ENCODE results near the gene NGEF.

NGEF gene

DNA sequence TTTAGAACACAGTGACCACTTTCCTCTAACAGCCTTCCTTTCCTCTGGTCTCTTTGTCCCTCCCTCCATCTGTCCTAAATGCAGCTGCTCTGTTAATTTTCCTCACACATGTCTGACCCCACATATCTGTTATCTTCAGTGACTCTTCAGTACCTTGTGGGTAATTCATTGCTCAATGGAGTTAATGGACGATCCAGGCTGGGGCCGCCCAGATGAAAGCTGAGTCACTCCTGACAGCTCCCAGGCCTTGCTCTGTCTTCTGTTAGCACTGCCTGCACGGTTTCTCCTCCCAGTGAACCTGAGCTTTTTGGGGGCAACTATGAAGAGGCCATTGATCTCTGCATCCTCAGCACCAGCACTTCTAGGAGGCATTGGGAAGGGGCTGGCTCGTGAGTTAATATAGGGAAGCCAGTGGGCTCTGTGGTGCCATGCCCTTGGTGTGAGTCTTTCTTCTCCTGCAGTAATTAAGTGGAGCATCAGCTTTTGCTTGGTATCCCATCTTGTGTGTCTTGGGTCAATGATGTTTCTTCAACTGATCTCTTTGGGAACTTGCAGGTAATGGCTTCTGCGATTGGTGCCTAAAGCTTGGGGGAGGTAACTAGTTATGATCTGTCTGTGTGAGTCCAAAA, 75.7 kb downstream of the NGEF start:
- TF ChIP-seq EZH2phosphoT487 (conservative IDR thresholded peaks at IDR 0.05; ENCODE audit: low read length) = no peak
- no peak for TF ChIP-seq CTCF (IDR thresholded peaks at IDR 0.05; ENCODE audit: insufficient read depth, low read length, poor library complexity, severe bottlenecking)
- no peaks in the 10 kb centered on the region for H3F3A ChIP-seq (ENCODE audit: insufficient read depth)
- no peaks in the 10 kb centered on the region for H3K36me3 ChIP-seq (ENCODE audit: low read length)
- no peak overlapping the region for H3K9ac ChIP-seq (ENCODE audit: low read length)
- no peaks in the 10 kb centered on the region for H3K79me2 ChIP-seq (ENCODE audit: insufficient read depth, low read length)
- no peak overlapping the region for H2AFZ ChIP-seq (ENCODE audit: low read depth, low read length, severe bottlenecking)
- no peaks in the 10 kb centered on the region for H3K9me2 ChIP-seq (replicated peaks; ENCODE audit: insufficient read depth, low read length)
- H4K20me1 ChIP-seq (ENCODE audit: low read depth, low read length) = no peaks in the 10 kb centered on the region
- no peaks in the 10 kb centered on the region; the same call in 1 of the 2 replicates for H3K27me3 ChIP-seq (ENCODE audit: low read length)
- no peak overlapping the region for H3K4me3 ChIP-seq (ENCODE audit: insufficient read depth, low read length, poor library complexity, severe bottlenecking)
- H3K4me2 ChIP-seq (ENCODE audit: low read depth, low read length, poor library complexity, severe bottlenecking) = no peak overlapping the region
- H3K9me3 ChIP-seq (ENCODE audit: insufficient read depth, low read length) = no peaks in the 10 kb centered on the region
- H3K27ac ChIP-seq (ENCODE audit: low read depth, low read length) = no peak overlapping the region

DNA sequence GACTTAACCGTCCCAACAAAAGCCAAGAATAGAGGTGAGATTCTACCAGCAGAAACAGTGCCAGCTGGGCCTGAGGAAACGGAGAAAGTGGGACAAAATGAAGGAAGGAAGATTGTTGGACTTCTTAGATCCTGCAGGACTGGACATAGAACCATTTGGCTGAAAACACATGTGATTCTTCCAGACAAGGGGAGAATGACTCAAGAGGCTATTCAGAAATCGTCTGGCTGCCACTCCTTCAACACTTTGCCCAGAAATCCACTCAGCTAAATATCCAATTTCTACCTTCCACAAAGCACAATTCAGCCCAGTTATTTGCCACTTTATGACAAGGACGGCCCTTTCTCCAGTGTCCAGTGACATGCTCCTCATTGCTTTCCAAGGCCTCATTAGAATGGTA, 81.4 kb downstream of the NGEF start:
- Histone ChIP-seq H3K9me3 (ENCODE audit: insufficient read depth, low read length) (no peaks in the 10 kb centered on the region), H3K4me2 (ENCODE audit: low read depth, low read length, poor library complexity, severe bottlenecking) (no peak overlapping the region), H4K20me1 (ENCODE audit: low read depth, low read length) (no peaks in the 10 kb centered on the region), H3K79me2 (ENCODE audit: insufficient read depth, low read length) (no peaks in the 10 kb centered on the region), H3K36me3 (ENCODE audit: low read length) (no peaks in the 10 kb centered on the region), H3K4me3 (ENCODE audit: insufficient read depth, low read length, poor library complexity, severe bottlenecking) (no peak overlapping the region), H2AFZ (ENCODE audit: low read depth, low read length, severe bottlenecking) (no peak overlapping the region), H3K27me3 (ENCODE audit: low read length) (no peaks in the 10 kb centered on the region), H3F3A (ENCODE audit: insufficient read depth) (no peaks in the 10 kb centered on the region), H3K9ac (ENCODE audit: low read length) (no peak overlapping the region), H3K27ac (ENCODE audit: low read depth, low read length) (no peak overlapping the region), H3K9me2 (replicated peaks; ENCODE audit: insufficient read depth, low read length) (no peaks in the 10 kb centered on the region)
- TF ChIP-seq CTCF (IDR thresholded peaks at IDR 0.05; ENCODE audit: insufficient read depth, low read length, poor library complexity, severe bottlenecking) = no peak
- no peak for TF ChIP-seq EZH2phosphoT487 (conservative IDR thresholded peaks at IDR 0.05; ENCODE audit: low read length)

- no peak for TF ChIP-seq EZH2phosphoT487 (conservative IDR thresholded peaks at IDR 0.05; ENCODE audit: low read length)
- no peak for TF ChIP-seq CTCF (IDR thresholded peaks at IDR 0.05; ENCODE audit: insufficient read depth, low read length, poor library complexity, severe bottlenecking)
- Histone ChIP-seq H3K4me2 (ENCODE audit: low read depth, low read length, poor library complexity, severe bottlenecking) (no peak overlapping the region), H4K20me1 (ENCODE audit: low read depth, low read length) (no peaks in the 10 kb centered on the region), H3K9me2 (replicated peaks; ENCODE audit: insufficient read depth, low read length) (no peaks in the 10 kb centered on the region), H3F3A (ENCODE audit: insufficient read depth) (no peaks in the 10 kb centered on the region), H2AFZ (ENCODE audit: low read depth, low read length, severe bottlenecking) (no peak overlapping the region), H3K4me3 (ENCODE audit: insufficient read depth, low read length, poor library complexity, severe bottlenecking) (no peak overlapping the region), H3K36me3 (ENCODE audit: low read length) (no peaks in the 10 kb centered on the region), H3K9ac (ENCODE audit: low read length) (no peak overlapping the region), H3K9me3 (ENCODE audit: insufficient read depth, low read length) (no peaks in the 10 kb centered on the region), H3K27me3 (ENCODE audit: low read length) (no peaks in the 10 kb centered on the region), H3K79me2 (ENCODE audit: insufficient read depth, low read length) (no peaks in the 10 kb centered on the region), H3K27ac (ENCODE audit: low read depth, low read length) (no peak overlapping the region)
These were observed 83.0 kb downstream of the NGEF start for GRCh38 chr2:232930059-232930400.

All from SU-DHL-6 (cell line).